GM18868 (cell line): Measurements from ENCODE around the gene OLFM1.

Experiments used
- ATAC-seq: cut with Tn5 transposase; IDR thresholded peaks from one replicate; pipeline ENCODE4 v1.9.1; 2021; ENCODE audit warnings: mild to moderate bottlenecking, moderate library complexity; ENCODE audit not compliant: unreplicated experiment

The OLFM1 gene

DNA sequence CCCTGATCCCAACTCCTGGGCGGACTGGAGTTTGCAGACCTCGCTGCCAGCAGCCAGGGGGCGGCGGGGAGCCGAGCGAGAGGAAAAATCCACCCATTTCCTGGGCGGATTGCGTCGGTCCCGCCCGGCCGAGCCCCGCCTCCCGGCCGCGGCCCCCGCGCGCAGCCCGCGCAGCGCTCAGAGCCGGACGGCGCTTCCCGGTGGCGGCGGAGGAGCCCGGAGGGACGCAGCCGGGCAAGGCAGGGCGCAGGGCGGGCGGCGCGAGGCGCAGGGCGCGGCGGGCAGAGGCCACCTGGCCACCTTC lies at the start of gene OLFM1:
Gene OLFM1, plus strand, starts transcription at position 180 of the 304 bp plus-strand sequence. CDS start 322 bp downstream, outside the sequence.
- no peak for ATAC-seq

DNA sequence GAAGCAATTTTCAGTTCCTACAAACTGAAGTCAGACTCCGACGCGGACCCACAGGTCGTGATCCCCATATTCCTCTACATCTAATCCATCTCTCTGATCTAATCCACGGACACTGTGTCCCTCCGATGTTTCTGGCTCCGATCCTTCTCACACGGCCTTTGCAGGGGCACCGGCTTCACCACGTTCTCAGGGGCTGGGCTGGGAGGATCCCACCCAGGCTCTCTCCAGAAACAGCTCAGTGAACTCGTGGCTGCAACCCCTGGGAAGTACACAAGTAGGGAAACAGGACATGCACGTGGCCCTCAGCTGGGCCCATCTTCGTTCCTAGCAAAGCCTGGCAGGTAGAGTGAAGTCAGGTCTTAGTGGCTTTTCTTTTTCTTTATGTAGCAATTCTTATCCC lies 49.1 kb upstream of the OLFM1 start:
- ATAC-seq, result no peak

GRCh38 chr9:135038826-135039225 lies 48.6 kb upstream of the OLFM1 start:
- ATAC-seq, result no peak

DNA sequence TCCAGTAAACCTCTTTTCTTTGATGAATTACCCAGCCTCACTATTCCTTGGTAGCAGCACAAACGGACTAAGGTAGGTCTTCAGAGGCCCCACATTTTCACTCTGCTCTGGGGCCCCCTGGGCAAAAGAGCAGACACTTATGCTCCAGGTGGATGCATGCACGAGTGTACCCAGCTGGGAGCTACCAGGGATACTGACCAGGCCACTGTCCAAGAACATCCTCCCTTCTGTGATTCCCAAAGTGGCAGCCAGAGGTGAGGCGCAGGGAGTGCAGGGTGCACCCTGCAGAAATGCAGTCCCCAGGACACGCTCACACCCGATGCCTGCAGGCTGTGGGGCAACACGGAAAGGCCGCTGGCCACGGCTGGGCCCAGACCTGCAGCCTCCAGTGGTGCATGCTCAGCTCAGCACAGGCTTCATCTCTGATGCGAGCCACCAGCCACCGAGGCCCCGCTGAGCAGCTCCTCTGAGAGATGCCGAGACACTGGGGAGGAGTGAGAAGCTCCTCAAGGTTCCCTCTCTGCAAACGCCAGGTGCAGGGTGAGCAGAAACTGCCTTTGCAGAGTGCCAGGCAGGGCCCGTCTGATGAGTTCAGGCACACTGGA lies 48.1 kb upstream of the OLFM1 start:
- no peak for ATAC-seq

- ATAC-seq, result no peak
Observed at GRCh38 chr9:135039916-135040645, 47.4 kb upstream of the OLFM1 start.

DNA sequence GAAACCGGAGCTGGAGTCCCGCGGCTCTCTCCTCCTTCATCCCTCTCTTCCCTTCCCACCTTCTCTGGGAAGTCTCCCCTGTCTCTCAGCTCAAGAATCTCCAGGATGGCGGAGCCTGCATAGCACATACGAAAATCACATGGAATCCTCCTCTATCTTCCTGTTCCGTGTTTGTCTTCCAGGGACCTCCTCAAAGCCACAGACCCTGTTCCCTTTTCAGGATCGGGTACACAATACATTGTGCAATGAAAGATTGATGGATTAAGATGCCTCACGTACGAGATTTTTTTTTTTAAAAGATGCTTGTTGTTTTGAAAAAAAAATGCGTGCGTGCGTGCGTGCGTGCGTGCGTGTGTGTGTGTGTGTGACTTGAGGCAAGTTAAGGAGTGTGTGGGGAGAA lies 46.6 kb upstream of the OLFM1 start:
- no peak for ATAC-seq

- no peak for ATAC-seq
Observed at GRCh38 chr9:135043345-135043744, 44.1 kb upstream of the OLFM1 start.

- no peak for ATAC-seq
Observed at GRCh38 chr9:135045264-135045927, 42.1 kb upstream of the OLFM1 start.

GRCh38 chr9:135045928-135046738 lies 41.3 kb upstream of the OLFM1 start:
- ATAC-seq, result no peak

GRCh38 chr9:135046739-135047350 lies 40.6 kb upstream of the OLFM1 start:
- no peak for ATAC-seq

GRCh38 chr9:135047521-135047920 lies 39.9 kb upstream of the OLFM1 start:
- ATAC-seq, result no peak

DNA sequence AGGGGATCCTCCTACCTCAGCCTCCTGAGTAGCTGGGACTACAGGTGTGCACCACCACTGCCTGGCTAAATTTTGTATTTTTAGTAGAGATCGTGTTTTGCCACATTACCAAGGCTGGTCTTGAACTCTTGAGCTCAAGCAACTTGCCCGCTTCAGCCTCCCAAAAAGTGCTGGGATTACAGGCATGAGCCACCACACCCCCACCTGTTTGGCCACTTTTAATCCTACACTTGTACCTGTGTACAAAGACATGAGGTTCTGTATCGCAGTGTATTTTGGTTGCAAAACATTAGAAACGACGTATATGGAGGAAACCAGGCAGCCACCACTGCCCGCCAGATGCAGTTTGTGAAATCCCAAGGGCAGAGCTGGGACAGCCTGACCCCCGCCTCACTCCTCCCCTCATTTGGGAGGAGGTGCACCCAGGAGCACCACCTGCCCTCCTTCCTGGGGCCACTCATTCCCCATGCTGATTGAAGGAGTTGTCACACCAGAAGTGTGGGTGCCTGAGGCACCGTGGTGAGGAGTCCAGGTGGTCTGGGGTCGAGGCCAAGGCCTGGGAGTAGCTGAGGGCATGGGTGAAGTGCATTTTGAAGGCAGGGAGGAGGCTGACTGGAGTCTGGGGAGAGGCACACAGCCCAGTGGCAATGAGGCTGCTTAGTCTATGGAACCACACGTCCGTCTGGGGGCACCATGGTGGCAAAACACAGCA lies 39.3 kb upstream of the OLFM1 start:
- ATAC-seq, result no peak

- ATAC-seq, result no peak
Observed at GRCh38 chr9:135048758-135049444, 38.6 kb upstream of the OLFM1 start.

DNA sequence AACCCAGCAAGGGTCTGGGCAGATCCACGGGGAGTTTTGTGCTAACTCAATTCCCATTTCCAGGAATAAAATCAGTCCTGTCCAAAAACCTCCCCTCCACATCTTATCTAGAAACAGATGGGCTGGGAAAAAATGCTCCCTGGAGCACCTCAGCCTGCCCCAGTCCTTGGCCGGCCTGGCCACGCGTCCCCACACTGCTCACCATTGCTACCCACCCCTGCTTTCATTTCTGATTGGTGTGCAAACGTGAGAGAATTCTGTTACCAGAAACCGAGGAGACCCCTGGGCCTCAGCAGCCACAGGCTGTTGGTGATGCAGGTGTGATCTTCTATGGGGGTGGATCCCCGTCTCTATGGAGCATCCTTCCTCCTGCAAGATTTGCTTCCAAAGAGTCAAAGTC lies 38.0 kb upstream of the OLFM1 start:
- no peak for ATAC-seq

GRCh38 chr9:135050072-135050990 lies 37.1 kb upstream of the OLFM1 start:
- no peak for ATAC-seq

GRCh38 chr9:135051316-135052038 lies 36.0 kb upstream of the OLFM1 start:
- ATAC-seq, result no peak

- no peak for ATAC-seq
Observed at GRCh38 chr9:135053133-135053532, 34.3 kb upstream of the OLFM1 start.

DNA sequence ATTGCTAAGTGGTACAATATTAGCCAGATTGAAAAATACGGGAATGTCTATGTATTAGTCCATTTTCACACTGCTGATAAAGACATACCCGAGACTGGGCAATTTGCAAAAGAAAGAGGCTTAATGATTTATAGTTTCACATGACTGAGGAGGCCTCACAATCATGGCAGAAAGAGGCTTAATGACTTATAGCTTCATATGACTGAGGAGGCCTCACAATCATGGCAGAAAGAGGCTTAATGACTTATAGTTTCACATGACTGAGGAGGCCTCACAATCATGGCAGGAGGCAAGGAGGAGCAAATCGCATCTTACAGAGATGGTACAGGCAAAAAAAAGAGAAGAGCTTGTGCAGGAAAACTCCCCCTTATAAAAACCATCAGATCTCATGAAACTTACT lies 32.3 kb upstream of the OLFM1 start:
- no peak for ATAC-seq
